ENCODE results near the gene ATF7IP2.

The ATF7IP2 gene

DNA sequence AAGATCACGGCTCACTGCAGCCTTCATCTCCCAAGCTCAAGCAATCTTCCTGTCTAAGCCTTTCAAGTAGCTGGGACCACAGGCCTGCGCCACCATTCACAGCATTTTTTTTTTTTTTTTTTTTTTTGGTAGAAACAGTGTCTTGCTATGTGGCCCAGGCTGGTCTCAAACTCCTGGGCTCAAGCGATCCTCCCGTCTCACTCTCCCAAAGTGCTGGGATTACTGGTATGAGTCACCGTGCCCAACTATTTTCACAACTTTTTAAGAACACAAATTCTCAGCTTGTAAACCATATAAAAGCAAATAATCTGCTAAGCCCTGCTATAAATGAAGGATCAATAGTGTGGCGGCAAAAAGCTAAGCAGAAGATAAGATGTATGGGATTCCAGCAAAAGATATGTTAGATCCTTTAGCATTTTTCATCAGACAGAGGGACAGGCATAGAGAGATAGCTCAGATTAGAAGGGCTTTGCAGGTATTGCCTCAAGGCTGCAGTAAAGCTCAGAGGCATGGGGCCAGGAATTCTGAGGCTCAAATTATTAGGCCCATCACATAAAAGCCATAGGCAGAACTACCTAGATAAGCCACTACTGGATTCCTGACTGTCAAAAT is 139.5 kb downstream of the ATF7IP2 start:
- H3K4me1 ChIP-seq (ENCODE audit: insufficient read depth, low read length, poor library complexity, severe bottlenecking) = no peaks in the 10 kb centered on the region
- H3K79me2 ChIP-seq (ENCODE audit: insufficient read depth, low read length) = no peaks in the 10 kb centered on the region
- no peaks in the 10 kb centered on the region for H3K27me3 ChIP-seq (ENCODE audit: insufficient read depth, low read length, poor library complexity, severe bottlenecking)
- no peak overlapping the region for H2AFZ ChIP-seq (ENCODE audit: low read length)
- no peak for TF ChIP-seq EZH2phosphoT487 (IDR thresholded peaks at IDR 0.05; ENCODE audit: borderline replicate concordance)
- TF ChIP-seq, protein P1, sequence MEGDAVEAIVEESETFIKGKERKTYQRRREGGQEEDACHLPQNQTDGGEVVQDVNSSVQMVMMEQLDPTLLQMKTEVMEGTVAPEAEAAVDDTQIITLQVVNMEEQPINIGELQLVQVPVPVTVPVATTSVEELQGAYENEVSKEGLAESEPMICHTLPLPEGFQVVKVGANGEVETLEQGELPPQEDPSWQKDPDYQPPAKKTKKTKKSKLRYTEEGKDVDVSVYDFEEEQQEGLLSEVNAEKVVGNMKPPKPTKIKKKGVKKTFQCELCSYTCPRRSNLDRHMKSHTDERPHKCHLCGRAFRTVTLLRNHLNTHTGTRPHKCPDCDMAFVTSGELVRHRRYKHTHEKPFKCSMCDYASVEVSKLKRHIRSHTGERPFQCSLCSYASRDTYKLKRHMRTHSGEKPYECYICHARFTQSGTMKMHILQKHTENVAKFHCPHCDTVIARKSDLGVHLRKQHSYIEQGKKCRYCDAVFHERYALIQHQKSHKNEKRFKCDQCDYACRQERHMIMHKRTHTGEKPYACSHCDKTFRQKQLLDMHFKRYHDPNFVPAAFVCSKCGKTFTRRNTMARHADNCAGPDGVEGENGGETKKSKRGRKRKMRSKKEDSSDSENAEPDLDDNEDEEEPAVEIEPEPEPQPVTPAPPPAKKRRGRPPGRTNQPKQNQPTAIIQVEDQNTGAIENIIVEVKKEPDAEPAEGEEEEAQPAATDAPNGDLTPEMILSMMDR (conservative IDR thresholded peaks at IDR 0.05; ENCODE audit: low read length) = no peak
- no peaks in the 10 kb centered on the region for H3K36me3 ChIP-seq (ENCODE audit: insufficient read depth, low read length)
- no peaks in the 10 kb centered on the region for H3K9me2 ChIP-seq (replicated peaks; ENCODE audit: low read depth, low read length)
- no peaks in the 10 kb centered on the region for H4K20me1 ChIP-seq (ENCODE audit: insufficient read depth, low read length, poor library complexity, severe bottlenecking)
- H3F3A ChIP-seq (ENCODE audit: low read depth) = no peaks in the 10 kb centered on the region
- H3K4me3 ChIP-seq (ENCODE audit: low read length, poor library complexity, severe bottlenecking) = no peak overlapping the region
- no peak overlapping the region for H3K4me2 ChIP-seq (ENCODE audit: low read depth, low read length, poor library complexity, severe bottlenecking)
- H3K9me3 ChIP-seq (ENCODE audit: insufficient read depth, low read depth, low read length) = no peaks in the 10 kb centered on the region
- no peak overlapping the region for H3K9ac ChIP-seq (ENCODE audit: low read depth, low read length, poor library complexity, severe bottlenecking)

DNA sequence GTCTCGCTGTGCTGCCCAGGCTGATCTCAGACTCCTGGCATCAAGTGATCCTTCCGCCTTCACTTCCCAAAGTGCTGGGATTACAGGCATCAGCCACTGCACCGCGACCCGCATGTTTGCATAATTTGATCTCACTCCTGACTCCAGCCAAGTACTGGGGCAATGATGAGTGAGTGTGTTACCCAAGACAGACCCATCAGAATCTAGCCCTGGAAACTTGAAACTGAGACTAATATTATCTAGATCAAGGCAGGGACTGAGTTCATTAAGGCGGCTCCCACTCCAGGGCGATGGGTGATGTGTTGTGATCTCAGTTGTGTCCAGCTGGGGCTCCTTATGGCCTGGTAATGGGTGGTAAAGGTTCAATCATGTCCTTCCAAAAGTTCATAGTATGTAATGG is 141.1 kb downstream of the ATF7IP2 start:
- Histone ChIP-seq H3K4me3 (ENCODE audit: low read length, poor library complexity, severe bottlenecking) (no peak overlapping the region), H3K9me3 (ENCODE audit: insufficient read depth, low read depth, low read length) (no peaks in the 10 kb centered on the region), H3K36me3 (ENCODE audit: insufficient read depth, low read length) (no peaks in the 10 kb centered on the region), H3K79me2 (ENCODE audit: insufficient read depth, low read length) (no peaks in the 10 kb centered on the region), H3F3A (ENCODE audit: low read depth) (no peaks in the 10 kb centered on the region), H3K4me1 (ENCODE audit: insufficient read depth, low read length, poor library complexity, severe bottlenecking) (no peaks in the 10 kb centered on the region), H4K20me1 (ENCODE audit: insufficient read depth, low read length, poor library complexity, severe bottlenecking) (no peaks in the 10 kb centered on the region), H3K4me2 (ENCODE audit: low read depth, low read length, poor library complexity, severe bottlenecking) (no peak overlapping the region), H3K9me2 (replicated peaks; ENCODE audit: low read depth, low read length) (no peaks in the 10 kb centered on the region), H3K9ac (ENCODE audit: low read depth, low read length, poor library complexity, severe bottlenecking) (no peak overlapping the region), H3K27me3 (ENCODE audit: insufficient read depth, low read length, poor library complexity, severe bottlenecking) (no peaks in the 10 kb centered on the region), H2AFZ (ENCODE audit: low read length) (no peak overlapping the region)
- TF ChIP-seq EZH2phosphoT487 (IDR thresholded peaks at IDR 0.05; ENCODE audit: borderline replicate concordance) = no peak
- TF ChIP-seq, protein P1 (conservative IDR thresholded peaks at IDR 0.05; ENCODE audit: low read length) = no peak

DNA sequence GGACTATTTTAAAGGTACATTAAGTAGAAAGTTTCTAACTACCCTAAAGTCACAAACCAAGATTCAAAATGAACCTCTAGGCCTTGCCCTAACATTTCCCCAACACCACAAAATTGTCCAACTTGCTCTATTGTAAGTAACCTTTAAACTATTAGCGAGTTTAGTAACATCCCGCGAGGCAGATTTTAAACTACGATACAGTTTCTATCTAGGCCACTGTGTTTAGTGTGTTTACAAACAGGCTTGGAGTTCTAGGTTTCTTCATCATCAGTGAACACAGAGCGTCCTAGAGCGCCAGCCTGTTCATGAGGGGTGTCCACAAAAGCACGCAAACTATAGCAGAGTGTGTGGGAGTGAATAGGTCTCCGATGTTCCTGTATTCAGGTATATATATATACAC is 142.8 kb downstream of the ATF7IP2 start:
- no peak overlapping the region for H3K9ac ChIP-seq (ENCODE audit: low read depth, low read length, poor library complexity, severe bottlenecking)
- no peaks in the 10 kb centered on the region for H4K20me1 ChIP-seq (ENCODE audit: insufficient read depth, low read length, poor library complexity, severe bottlenecking)
- no peak overlapping the region for H3K4me2 ChIP-seq (ENCODE audit: low read depth, low read length, poor library complexity, severe bottlenecking)
- no peak overlapping the region for H2AFZ ChIP-seq (ENCODE audit: low read length)
- no peaks in the 10 kb centered on the region for H3K79me2 ChIP-seq (ENCODE audit: insufficient read depth, low read length)
- H3K36me3 ChIP-seq (ENCODE audit: insufficient read depth, low read length) = no peaks in the 10 kb centered on the region
- no peaks in the 10 kb centered on the region for H3K27me3 ChIP-seq (ENCODE audit: insufficient read depth, low read length, poor library complexity, severe bottlenecking)
- H3K4me3 ChIP-seq (ENCODE audit: low read length, poor library complexity, severe bottlenecking) = no peak overlapping the region
- H3F3A ChIP-seq (ENCODE audit: low read depth) = no peaks in the 10 kb centered on the region
- H3K4me1 ChIP-seq (ENCODE audit: insufficient read depth, low read length, poor library complexity, severe bottlenecking) = no peaks in the 10 kb centered on the region
- H3K9me2 ChIP-seq (replicated peaks; ENCODE audit: low read depth, low read length) = no peaks in the 10 kb centered on the region
- TF ChIP-seq, protein P1 (conservative IDR thresholded peaks at IDR 0.05; ENCODE audit: low read length) = no peak
- no peak for TF ChIP-seq EZH2phosphoT487 (IDR thresholded peaks at IDR 0.05; ENCODE audit: borderline replicate concordance)
- no peaks in the 10 kb centered on the region for H3K9me3 ChIP-seq (ENCODE audit: insufficient read depth, low read depth, low read length)

Data from Loucy (cell line).